ENCODE results near the gene ADAMTSL2.

GRCh38 chr9:133490865-133491655 is 43.4 kb upstream of the ADAMTSL2 start:
- TF ChIP-seq CTCF (IDR thresholded peaks at IDR 0.05): no peak
- no peak for TF ChIP-seq POLR2A (IDR thresholded peaks at IDR 0.05)
